ENCODE measurements around the gene SCARF1.

DNA sequence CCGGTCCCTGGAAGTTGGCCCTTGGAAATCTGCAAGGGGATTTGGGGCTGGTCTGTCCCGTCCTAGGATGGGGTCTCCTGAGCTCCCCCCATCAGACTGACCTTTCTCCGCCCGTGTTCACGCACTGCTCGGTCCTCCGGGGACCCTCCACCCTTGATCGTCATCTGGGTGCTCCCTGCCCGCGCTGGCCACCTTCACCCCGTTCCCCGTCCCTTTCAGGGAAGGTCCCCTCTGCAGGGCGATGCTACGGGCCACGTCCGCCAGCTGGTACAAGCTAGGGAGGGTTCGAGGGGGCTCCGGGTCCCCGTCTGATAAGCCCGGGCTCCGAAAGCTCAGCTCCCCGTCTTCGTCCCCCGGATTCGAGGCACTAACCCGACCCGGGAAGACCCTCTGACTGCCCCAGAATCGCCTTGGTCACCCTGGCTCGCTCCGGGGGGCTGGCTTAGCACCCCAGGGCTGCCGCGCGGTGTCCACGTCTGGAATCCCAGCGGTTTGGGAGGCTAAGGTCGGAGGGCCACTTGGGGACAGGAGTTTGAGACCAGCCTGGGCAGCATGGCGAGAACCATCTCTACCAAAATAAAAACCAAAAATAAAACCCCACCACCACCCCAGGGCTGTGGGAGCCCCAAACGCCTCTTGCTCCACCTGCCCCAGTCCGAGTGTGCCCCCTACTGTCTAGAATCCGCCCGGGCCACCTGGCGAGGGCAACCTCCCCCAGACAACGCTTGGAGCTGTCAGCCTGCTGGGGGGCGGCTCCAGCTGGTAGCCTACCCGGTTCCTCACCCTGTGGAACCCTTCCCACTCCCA is 15.8 kb downstream of the SCARF1 start:
- TF ChIP-seq POLR2A (IDR thresholded peaks at IDR 0.05; ENCODE audit: low read length): no peak
- TF ChIP-seq GATA1 (IDR thresholded peaks at IDR 0.05; ENCODE audit: low read depth, low read length): no peak
